Trophoblast cell (in vitro differentiated cells and primary cell): ENCODE data around the gene FANCC.

ENCODE experiments used
- DNase-seq, 2 donors: peaks; one replicate each; pipeline ENCODE4 v3.0.0-alpha.2; 2016
- H2AFZ ChIP-seq: 2 replicates; pipeline ENCODE4 v1.6.1; 2013; ENCODE audit warnings: low read length, moderate library complexity, mild to moderate bottlenecking; ENCODE audit not compliant: insufficient read depth, poor library complexity
- H2AK5ac ChIP-seq: 2 replicates; pipeline ENCODE4 v1.6.1; 2013; ENCODE audit warnings: mild to moderate bottlenecking, low read length
- H2BK120ac ChIP-seq: 2 replicates; pipeline ENCODE4 v1.6.1; 2013; ENCODE audit warnings: low read length, mild to moderate bottlenecking, moderate library complexity; ENCODE audit not compliant: insufficient read depth, poor library complexity
- H2BK12ac ChIP-seq: 2 replicates; pipeline ENCODE4 v1.6.1; 2013; ENCODE audit warnings: mild to moderate bottlenecking, low read length, moderate library complexity
- H2BK5ac ChIP-seq: 2 replicates; pipeline ENCODE4 v1.6.1; 2013; ENCODE audit warnings: low read length, low read depth, moderate library complexity, mild to moderate bottlenecking; ENCODE audit not compliant: poor library complexity
- H3K14ac ChIP-seq: 2 replicates; pipeline ENCODE4 v1.6.1; 2013; ENCODE audit warnings: mild to moderate bottlenecking, low read length
- H3K18ac ChIP-seq: 2 replicates; pipeline ENCODE4 v1.6.1; 2013; ENCODE audit warnings: mild to moderate bottlenecking, low read length
- H3K23ac ChIP-seq: 2 replicates; pipeline ENCODE4 v1.6.1; 2013; ENCODE audit warnings: low read length
- H3K27ac ChIP-seq: 2 replicates; pipeline ENCODE4 v1.5.1; 2013; ENCODE audit warnings: low read depth, mild to moderate bottlenecking, inconsistent platforms, low read length, moderate library complexity
- H3K27me3 ChIP-seq: 2 replicates; pipeline ENCODE4 v1.6.1; 2013; ENCODE audit warnings: inconsistent platforms, mild to moderate bottlenecking, low read length, moderate library complexity; ENCODE audit not compliant: insufficient read depth
- H3K36me3 ChIP-seq, 2 experiments: 1 replicate in 1 of 2; 2 replicates in 1 of 2; pipeline ENCODE4 v1.6.1; 2013; ENCODE audit warnings: low read length in 2 of 2, mild to moderate bottlenecking in 2 of 2, moderate library complexity in 1 of 2; ENCODE audit not compliant: insufficient read depth in 2 of 2, control insufficient read depth in 1 of 2
- H3K4ac ChIP-seq: 2 replicates; pipeline ENCODE4 v1.6.1; 2013; ENCODE audit warnings: low read depth, mild to moderate bottlenecking, low read length, moderate library complexity
- H3K4me1 ChIP-seq, 2 experiments: 1 replicate in 1 of 2; 2 replicates in 1 of 2; pipeline ENCODE4 v1.6.1; 2013; ENCODE audit warnings: low read length in 2 of 2, mild to moderate bottlenecking in 2 of 2, moderate library complexity in 1 of 2; ENCODE audit not compliant: insufficient read depth in 2 of 2, control insufficient read depth in 1 of 2
- H3K4me2 ChIP-seq: 2 replicates; pipeline ENCODE4 v1.6.1; 2013; ENCODE audit warnings: inconsistent platforms, mild to moderate bottlenecking, low read length, moderate library complexity
- H3K4me3 ChIP-seq: 2 replicates; pipeline ENCODE4 v1.5.1; 2013; ENCODE audit warnings: mild to moderate bottlenecking, low read depth, low read length, inconsistent platforms
- H3K79me1 ChIP-seq: one replicate; pipeline ENCODE4 v1.6.1; 2013; ENCODE audit warnings: low read length
- H3K79me2 ChIP-seq: 2 replicates; pipeline ENCODE4 v1.6.1; 2013; ENCODE audit warnings: low read length, mild to moderate bottlenecking; ENCODE audit not compliant: control insufficient read depth, insufficient read depth, poor library complexity
- H3K9ac ChIP-seq: 2 replicates; pipeline ENCODE4 v1.6.1; 2013; ENCODE audit warnings: mild to moderate bottlenecking, low read length
- H3K9me3 ChIP-seq: 2 replicates; pipeline ENCODE4 v1.6.1; 2013; ENCODE audit warnings: low read depth, mild to moderate bottlenecking, control low read depth, inconsistent platforms, low read length; ENCODE audit not compliant: insufficient read depth
- H4K12ac ChIP-seq: 2 replicates; pipeline ENCODE4 v1.6.1; 2013; ENCODE audit warnings: low read depth, mild to moderate bottlenecking, low read length, moderate library complexity
- H4K8ac ChIP-seq: 2 replicates; pipeline ENCODE4 v1.6.1; 2013; ENCODE audit warnings: low read depth, mild to moderate bottlenecking, low read length, moderate library complexity
- H4K91ac ChIP-seq: one replicate; pipeline ENCODE4 v1.6.1; 2013; ENCODE audit warnings: low read depth, mild to moderate bottlenecking, low read length, moderate library complexity
- WGBS: extraction: QIAGEN DNeasy Blood & Tissue Kit; methylation state at CpG from one replicate; pipeline ENCODE4 v1.1.7; 2013; ENCODE audit warnings: missing lambda C conversion rate; ENCODE audit not compliant: insufficient read length, insufficient coverage; ENCODE audit errors: extremely low coverage; 5-methylcytosine and 5-hydroxymethylcytosine counted together

The FANCC gene

DNA sequence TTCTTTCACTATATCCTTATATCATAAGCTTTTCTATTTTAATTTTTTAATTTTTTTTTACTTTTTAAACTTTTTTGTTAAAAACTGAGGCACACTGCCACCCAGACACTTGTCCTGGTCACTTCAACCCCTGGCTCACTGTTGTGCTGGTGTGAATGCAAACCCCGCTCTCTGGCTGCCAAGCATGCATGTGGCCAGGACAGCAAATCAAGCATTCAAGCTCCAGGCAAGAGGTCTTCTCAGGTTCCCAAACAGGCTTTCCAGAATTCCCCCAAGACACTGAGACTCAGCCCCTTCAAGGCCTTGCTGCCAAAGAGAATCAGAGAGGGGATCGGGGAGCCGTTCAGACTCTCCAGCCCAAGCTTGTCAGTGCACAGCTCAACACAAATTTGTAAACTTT lies 139.9 kb downstream of the FANCC start:
- no peak overlapping the region for H3K4me2 ChIP-seq
- no peak overlapping the region for H2AFZ ChIP-seq
- H3K79me2 ChIP-seq = no peaks in the 10 kb centered on the region
- H2AK5ac ChIP-seq = no peak overlapping the region
- no peak overlapping the region for H4K8ac ChIP-seq
- no peaks in the 10 kb centered on the region for H3K79me1 ChIP-seq
- no peak overlapping the region for H3K18ac ChIP-seq
- H3K27me3 ChIP-seq = no peaks in the 10 kb centered on the region
- H3K9ac ChIP-seq = no peak overlapping the region
- H3K14ac ChIP-seq = no peak overlapping the region
- WGBS = no CpG with 5 or more reads among the region's 3 CpGs
- no peak overlapping the region for H2BK120ac ChIP-seq
- H3K4ac ChIP-seq = no peak overlapping the region
- no peak overlapping the region for H2BK12ac ChIP-seq
- no peaks in the 10 kb centered on the region for H3K36me3 ChIP-seq
- no peaks in the 10 kb centered on the region for H3K4me1 ChIP-seq
- no peaks in the 10 kb centered on the region for H3K9me3 ChIP-seq
- no peak overlapping the region for H4K12ac ChIP-seq
- DNase-seq = no peak
- H3K27ac ChIP-seq = no peak overlapping the region
- H3K4me3 ChIP-seq = no peak overlapping the region
- no peak overlapping the region for H3K23ac ChIP-seq
- H4K91ac ChIP-seq = no peak overlapping the region
- H2BK5ac ChIP-seq = no peak overlapping the region

DNA sequence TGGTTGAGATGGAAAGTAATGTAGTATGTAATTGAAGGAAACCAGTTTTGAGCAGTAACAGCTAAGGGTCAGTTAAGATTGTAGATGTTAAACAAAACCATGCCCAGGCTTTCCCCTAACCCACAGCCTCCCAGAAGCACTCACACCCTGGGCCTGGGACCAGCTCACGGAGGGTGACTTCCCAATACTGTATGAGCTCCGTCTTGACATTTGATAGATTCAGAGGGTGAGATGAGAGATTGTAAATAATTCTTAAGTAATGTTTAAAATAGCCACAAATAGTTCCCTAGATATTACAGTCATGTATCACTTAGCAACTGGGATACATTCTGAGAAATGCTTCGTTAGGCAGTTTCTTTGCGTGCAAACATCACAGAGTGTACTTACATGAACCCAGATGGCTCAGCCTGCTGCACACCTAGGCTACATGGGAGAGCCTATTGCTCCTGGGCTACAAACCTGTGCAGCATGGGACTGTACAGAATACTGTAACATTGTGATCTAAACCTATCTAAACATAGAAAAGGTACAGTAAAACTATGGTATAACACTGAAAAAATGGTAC lies 140.7 kb downstream of the FANCC start:
- no peak overlapping the region for H4K8ac ChIP-seq
- H3K27ac ChIP-seq = no peak overlapping the region
- H3K27me3 ChIP-seq = no peaks in the 10 kb centered on the region
- no peaks in the 10 kb centered on the region for H3K9me3 ChIP-seq
- H3K4ac ChIP-seq = no peak overlapping the region
- H2AK5ac ChIP-seq = no peak overlapping the region
- H2BK120ac ChIP-seq = no peak overlapping the region
- WGBS = no CpG with 5 or more reads among the region's 4 CpGs
- H3K4me2 ChIP-seq = no peak overlapping the region
- no peaks in the 10 kb centered on the region for H3K79me1 ChIP-seq
- no peak overlapping the region for H4K12ac ChIP-seq
- no peak overlapping the region for H3K4me3 ChIP-seq
- no peak overlapping the region for H2AFZ ChIP-seq
- no peak for DNase-seq
- no peak overlapping the region for H2BK5ac ChIP-seq
- no peak overlapping the region for H3K18ac ChIP-seq
- no peaks in the 10 kb centered on the region for H3K79me2 ChIP-seq
- no peak overlapping the region for H4K91ac ChIP-seq
- H3K4me1 ChIP-seq = no peaks in the 10 kb centered on the region
- H3K14ac ChIP-seq = no peak overlapping the region
- H3K23ac ChIP-seq = no peak overlapping the region
- H3K36me3 ChIP-seq = no peaks in the 10 kb centered on the region
- H3K9ac ChIP-seq = no peak overlapping the region
- no peak overlapping the region for H2BK12ac ChIP-seq

DNA sequence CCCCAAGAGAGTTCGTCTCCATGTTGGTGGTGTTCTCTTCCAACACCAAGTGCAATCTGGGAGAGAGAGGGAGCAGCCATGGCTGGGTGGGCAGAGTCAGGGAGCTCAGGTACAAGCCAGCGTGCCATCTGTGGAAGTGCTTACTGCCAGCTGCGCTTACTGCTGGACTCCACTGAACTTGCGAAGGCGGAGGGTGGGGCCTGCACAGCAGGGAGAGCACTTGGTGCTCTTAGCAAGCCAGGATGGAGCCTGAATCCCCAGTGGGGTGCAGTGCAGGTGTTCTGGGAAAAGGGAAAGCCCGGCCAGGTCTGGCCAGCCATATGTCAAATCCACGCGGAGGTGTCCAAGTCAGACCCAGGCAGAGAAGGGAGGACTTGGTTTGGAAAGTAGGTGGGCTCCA lies 142.0 kb downstream of the FANCC start:
- Histone ChIP-seq H3K23ac (no peak overlapping the region), H3K18ac (no peak overlapping the region), H3K4me2 (no peak overlapping the region), H2AK5ac (no peak overlapping the region), H3K79me1 (no peaks in the 10 kb centered on the region), H2BK120ac (no peak overlapping the region), H3K27ac (no peak overlapping the region), H4K8ac (no peak overlapping the region), H2BK5ac (no peak overlapping the region), H2BK12ac (no peak overlapping the region), H4K12ac (no peak overlapping the region), H4K91ac (no peak overlapping the region), H3K79me2 (no peaks in the 10 kb centered on the region), H3K14ac (no peak overlapping the region), H2AFZ (no peak overlapping the region), H3K4me3 (no peak overlapping the region), H3K9me3 (no peaks in the 10 kb centered on the region), H3K4me1 (no peaks in the 10 kb centered on the region), H3K27me3 (no peaks in the 10 kb centered on the region), H3K9ac (no peak overlapping the region), H3K4ac (no peak overlapping the region), H3K36me3 (no peaks in the 10 kb centered on the region)
- DNase-seq = no peak
- WGBS = no CpG with 5 or more reads among the region's 8 CpGs

DNA sequence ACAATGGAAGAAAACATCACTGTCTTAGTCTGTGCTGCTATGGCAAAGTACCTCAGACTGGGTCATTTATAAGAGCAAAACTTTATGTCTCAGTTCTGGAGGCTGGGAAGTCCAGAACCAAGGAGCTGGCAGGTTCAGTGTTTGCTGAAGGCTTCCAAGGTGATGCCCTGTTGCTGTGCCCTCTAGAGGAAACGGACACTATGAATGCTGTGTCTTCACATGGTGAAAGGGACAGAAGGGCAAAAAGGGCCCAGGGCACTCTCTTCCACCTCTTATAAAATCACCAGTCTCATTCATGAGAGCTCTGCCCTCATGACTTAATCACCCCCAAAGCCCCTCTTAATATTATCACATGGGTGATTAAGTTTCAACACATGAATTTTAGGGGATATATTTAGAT lies 143.5 kb downstream of the FANCC start:
- H3K23ac ChIP-seq = no peak overlapping the region
- no peak overlapping the region for H4K8ac ChIP-seq
- H3K9me3 ChIP-seq = no peaks in the 10 kb centered on the region
- H3K4me2 ChIP-seq = no peak overlapping the region
- no peak for DNase-seq
- H2AK5ac ChIP-seq = no peak overlapping the region
- H3K9ac ChIP-seq = no peak overlapping the region
- H2AFZ ChIP-seq = no peak overlapping the region
- H3K14ac ChIP-seq = no peak overlapping the region
- H3K27ac ChIP-seq = no peak overlapping the region
- H2BK5ac ChIP-seq = no peak overlapping the region
- no peaks in the 10 kb centered on the region for H3K79me1 ChIP-seq
- H2BK120ac ChIP-seq = no peak overlapping the region
- no peaks in the 10 kb centered on the region for H3K36me3 ChIP-seq
- no peak overlapping the region for H3K4ac ChIP-seq
- no peak overlapping the region for H2BK12ac ChIP-seq
- no peak overlapping the region for H4K91ac ChIP-seq
- H4K12ac ChIP-seq = no peak overlapping the region
- no CpG with 5 or more reads among the region's 1 CpG for WGBS
- H3K4me1 ChIP-seq = no peaks in the 10 kb centered on the region
- no peak overlapping the region for H3K18ac ChIP-seq
- H3K27me3 ChIP-seq = no peaks in the 10 kb centered on the region
- H3K79me2 ChIP-seq = no peaks in the 10 kb centered on the region
- no peak overlapping the region for H3K4me3 ChIP-seq
